AML-193 (cell line): ENCODE results near the gene UQCRHL.

Source experiments
- DNase-seq, 2 experiments: peaks; one replicate each; lab custom pipeline; 2025; lab: John Stamatoyannopoulos, UW

Gene UQCRHL

GRCh38 chr1:15758343-15758931 is 49.0 kb downstream of the UQCRHL start, which contains the start of gene FBLIM1:
FBLIM1 (plus strand) TSS chr1:15758795; CDS start chr1:15764984, 6,189 bp downstream.
- DNase-seq: no peak

GRCh38 chr1:15757575-15758342 is 49.7 kb downstream of the UQCRHL start:
- no peak for DNase-seq
